Neural progenitor cell (in vitro differentiated cells): ENCODE results near the gene AVPR1B. TPM values are rescaled to one million over a fixed set of nuclear protein-coding genes. Genes with fewer than 3 reads are reported as not detected.

ENCODE experiments used
- DNase-seq: peaks from one replicate; pipeline ENCODE4 v3.0.0-alpha.2; 2016; ENCODE audit warnings: low spot score
- H2AFZ ChIP-seq: fragments of 200-600 bp; sonication (generic); replicated peaks from 2 replicates; pipeline ENCODE4 v1.6.1; 2016; ENCODE audit warnings: antibody characterized with exemption
- H3F3A ChIP-seq: fragments of 200-600 bp; sonication (generic); 2 replicates; pipeline ENCODE4 v1.6.1; 2016; ENCODE audit warnings: antibody characterized with exemption, low read depth
- H3K27ac ChIP-seq: fragments of 200-600 bp; sonication (generic); 2 replicates; pipeline ENCODE4 v1.5.1; 2016; ENCODE audit warnings: mild to moderate bottlenecking
- H3K27me3 ChIP-seq: fragments of 200-600 bp; sonication (generic); 2 replicates; pipeline ENCODE4 v1.6.1; 2016; ENCODE audit warnings: mild to moderate bottlenecking, moderate library complexity
- H3K36me3 ChIP-seq: fragments of 200-600 bp; sonication (generic); 2 replicates; pipeline ENCODE4 v1.5.1; 2016
- H3K4me1 ChIP-seq: fragments of 200-600 bp; sonication (generic); 2 replicates; pipeline ENCODE4 v1.6.1; 2016; ENCODE audit warnings: mixed run types
- H3K4me2 ChIP-seq: fragments of 200-600 bp; sonication (generic); 2 replicates; pipeline ENCODE4 v1.6.1; 2016
- H3K4me3 ChIP-seq: fragments of 200-600 bp; sonication (generic); 2 replicates; pipeline ENCODE4 v1.5.1; 2016
- H3K79me2 ChIP-seq: fragments of 200-600 bp; sonication (generic); 2 replicates; pipeline ENCODE4 v1.6.1; 2016; ENCODE audit warnings: low read depth
- H3K9ac ChIP-seq: fragments of 200-600 bp; sonication (generic); 2 replicates; pipeline ENCODE4 v1.6.1; 2016
- H3K9me3 ChIP-seq: fragments of 200-600 bp; sonication (generic); 2 replicates; pipeline ENCODE4 v1.5.1; 2016; ENCODE audit warnings: low read depth
- H4K20me1 ChIP-seq: fragments of 200-600 bp; sonication (generic); 2 replicates; pipeline ENCODE4 v1.6.1; 2016; ENCODE audit warnings: low read depth
- H3K27ac Mint-ChIP-seq: 3 replicates; pipeline ENCODE4 v1.8.0; 2021; ENCODE audit warnings: mixed read lengths
- H3K27me3 Mint-ChIP-seq: 2 replicates; pipeline ENCODE4 v1.8.0; 2022; ENCODE audit warnings: low read depth, mild to moderate bottlenecking, inconsistent platforms, moderate library complexity, mixed read lengths; ENCODE audit not compliant: insufficient read depth
- H3K36me3 Mint-ChIP-seq: 3 replicates; pipeline ENCODE4 v1.8.0; 2021; ENCODE audit warnings: mixed read lengths
- H3K4me1 Mint-ChIP-seq: 3 replicates; pipeline ENCODE4 v1.8.0; 2021; ENCODE audit warnings: mixed read lengths
- H3K4me3 Mint-ChIP-seq: 3 replicates; pipeline ENCODE4 v1.8.0; 2021; ENCODE audit warnings: mild to moderate bottlenecking, moderate library complexity, mixed read lengths
- H3K9me3 Mint-ChIP-seq: 3 replicates; pipeline ENCODE4 v1.8.0; 2020; ENCODE audit warnings: mixed read lengths
- CTCF ChIP-seq: fragments of 200-600 bp; sonication (generic); IDR thresholded peaks from 2 replicates; pipeline ENCODE4 v1.5.1; 2017; ENCODE audit warnings: antibody characterized with exemption, mild to moderate bottlenecking
- EZH2 ChIP-seq: fragments of 200-600 bp; sonication (generic); IDR thresholded peaks from 2 replicates; pipeline ENCODE4 v1.6.1; 2017; ENCODE audit warnings: antibody characterized with exemption, mild to moderate bottlenecking, moderate library complexity
- EZH2phosphoT487 ChIP-seq: fragments of 200-600 bp; sonication (generic); IDR thresholded peaks from 2 replicates; pipeline ENCODE4 v1.6.1; 2017; ENCODE audit warnings: antibody characterized with exemption
- total RNA-seq: library from RNA; depleted of rRNA; stranded (reverse); fragments of >200 nt; gene quantifications from 2 replicates; pipeline ENCODE4 v1.2.3, GENCODE V29; 2015; ENCODE audit warnings: low replicate concordance

The AVPR1B gene
- total RNA-seq, 1 donor from 2014 or later = not detected

GRCh38 chr1:206107168-206107544, 10.0 kb downstream of the AVPR1B start:
- Mint-ChIP-seq H3K4me1 (peaks cover 17% of the 10 kb centered on the region), H3K36me3 (no peaks in the 10 kb centered on the region), H3K27ac (no peak overlapping the region), H3K4me3 (no peak overlapping the region), H3K9me3 (no peaks in the 10 kb centered on the region), H3K27me3 (peaks cover 18% of the 10 kb centered on the region)
- Histone ChIP-seq H3K27me3 (no peaks in the 10 kb centered on the region), H3K27ac (no peak overlapping the region), H3K79me2 (no peaks in the 10 kb centered on the region), H2AFZ (no peak overlapping the region), H3K36me3 (no peaks in the 10 kb centered on the region), H3K4me3 (no peak overlapping the region), H3K9me3 (no peaks in the 10 kb centered on the region), H3K4me1 (no peaks in the 10 kb centered on the region), H3K4me2 (no peak overlapping the region), H4K20me1 (no peaks in the 10 kb centered on the region), H3K9ac (no peak overlapping the region), H3F3A (no peaks in the 10 kb centered on the region)
- DNase-seq = no peak
- no peak for TF ChIP-seq EZH2phosphoT487

DNA sequence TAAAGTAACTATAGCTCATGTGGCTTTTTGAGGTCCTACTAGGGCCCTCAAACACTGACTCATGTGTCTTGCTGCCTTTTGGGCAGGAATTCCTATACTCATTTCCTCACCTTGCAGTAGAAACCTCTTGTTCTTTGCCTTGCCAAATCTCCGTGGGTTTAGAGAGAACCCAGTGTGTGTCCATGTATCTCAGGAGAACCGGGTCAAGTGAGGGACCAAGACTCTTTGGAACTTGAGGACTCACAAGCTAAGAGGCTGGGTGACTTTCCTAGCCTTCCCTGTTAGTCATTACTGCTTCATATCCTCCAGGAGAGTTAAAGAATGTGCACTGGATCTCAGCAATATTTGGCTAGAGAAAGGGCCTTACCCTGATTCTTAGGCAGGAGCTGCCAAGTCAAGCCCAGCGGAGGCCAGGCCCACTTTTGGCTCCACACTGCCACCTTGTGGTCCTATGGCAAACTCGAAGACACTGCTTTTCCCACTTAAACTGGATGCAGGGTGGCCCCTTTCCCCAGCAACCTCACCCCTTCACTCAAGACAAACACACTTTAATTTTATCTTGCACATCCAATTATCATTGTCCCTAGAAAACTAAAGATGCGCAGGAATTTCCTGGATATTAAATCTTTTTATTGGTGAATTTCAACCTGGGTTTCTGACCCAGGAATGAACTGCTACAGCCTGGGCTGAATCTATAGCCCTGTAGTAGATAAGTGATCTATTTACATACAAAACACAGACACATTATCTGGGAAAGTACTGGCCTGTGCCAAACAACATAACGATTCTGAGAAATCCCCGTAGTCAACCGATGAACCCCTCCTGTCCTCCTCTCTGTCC, 10.6 kb downstream of the AVPR1B start:
- Histone ChIP-seq H3K9me3 (no peaks in the 10 kb centered on the region), H2AFZ (peak overlapping the region; percentile 62), H3K27me3 (no peaks in the 10 kb centered on the region), H4K20me1 (no peaks in the 10 kb centered on the region), H3K4me2 (no peak overlapping the region), H3K4me3 (no peak overlapping the region), H3K9ac (no peak overlapping the region), H3K79me2 (no peaks in the 10 kb centered on the region), H3K4me1 (no peaks in the 10 kb centered on the region), H3K27ac (no peak overlapping the region), H3F3A (no peaks in the 10 kb centered on the region), H3K36me3 (no peaks in the 10 kb centered on the region)
- peaks cover 18% of the 10 kb centered on the region for H3K27me3 Mint-ChIP-seq
- H3K4me1 Mint-ChIP-seq = peaks cover 17% of the 10 kb centered on the region
- DNase-seq = peak; percentile 84
- no peak overlapping the region for H3K4me3 Mint-ChIP-seq
- no peak overlapping the region for H3K27ac Mint-ChIP-seq
- TF ChIP-seq EZH2 (no peak), CTCF (peak; percentile 94)
- H3K36me3 Mint-ChIP-seq = no peaks in the 10 kb centered on the region
- no peaks in the 10 kb centered on the region for H3K9me3 Mint-ChIP-seq

DNA sequence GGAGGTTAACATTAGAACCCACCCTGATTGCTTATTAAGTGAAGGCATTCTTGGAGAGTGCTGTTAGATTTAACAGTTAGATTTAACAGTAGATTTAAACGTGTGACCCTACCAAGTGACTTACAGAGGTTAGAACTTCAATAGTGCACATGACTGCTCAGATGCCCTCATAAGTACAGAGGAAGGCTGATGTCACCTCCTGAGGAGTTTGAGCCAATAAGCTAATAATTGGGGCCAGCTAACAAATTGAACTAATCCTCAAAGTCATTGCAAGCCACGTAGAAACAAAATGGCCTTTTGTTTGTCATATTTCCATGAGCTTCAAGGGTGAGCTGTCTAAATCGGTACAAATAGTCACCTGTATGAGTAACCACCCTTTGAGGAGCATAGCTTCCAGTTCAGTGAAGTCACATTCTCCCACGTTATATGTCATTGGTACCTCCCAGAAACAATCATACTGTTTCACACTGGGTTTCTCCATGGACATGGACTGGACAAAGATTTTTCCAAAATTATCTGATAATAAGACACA, 11.7 kb downstream of the AVPR1B start:
- no peak for DNase-seq
- no peaks in the 10 kb centered on the region for H3K4me1 ChIP-seq
- Mint-ChIP-seq H3K27me3 (peaks cover 13% of the 10 kb centered on the region), H3K9me3 (no peaks in the 10 kb centered on the region), H3K4me3 (no peak overlapping the region), H3K4me1 (peaks cover 17% of the 10 kb centered on the region), H3K36me3 (no peaks in the 10 kb centered on the region), H3K27ac (no peak overlapping the region)
- H3K4me3 ChIP-seq = no peak overlapping the region
- no peak overlapping the region for H3K4me2 ChIP-seq
- H3K79me2 ChIP-seq = no peaks in the 10 kb centered on the region
- H3K9ac ChIP-seq = no peak overlapping the region
- H3K27me3 ChIP-seq = no peaks in the 10 kb centered on the region
- H3K36me3 ChIP-seq = no peaks in the 10 kb centered on the region
- H4K20me1 ChIP-seq = no peaks in the 10 kb centered on the region
- H2AFZ ChIP-seq = no peak overlapping the region
- no peaks in the 10 kb centered on the region for H3F3A ChIP-seq
- no peaks in the 10 kb centered on the region for H3K9me3 ChIP-seq
- no peak overlapping the region for H3K27ac ChIP-seq
- no peak for TF ChIP-seq EZH2
- no peak for TF ChIP-seq EZH2phosphoT487
- no peak for TF ChIP-seq CTCF

GRCh38 chr1:206103979-206104378, 13.2 kb downstream of the AVPR1B start:
- Histone ChIP-seq H4K20me1 (no peaks in the 10 kb centered on the region), H3K27ac (no peak overlapping the region), H3K4me3 (no peak overlapping the region), H3K36me3 (no peaks in the 10 kb centered on the region), H3K9me3 (no peaks in the 10 kb centered on the region), H3K9ac (no peak overlapping the region), H3K4me1 (no peaks in the 10 kb centered on the region), H3F3A (no peaks in the 10 kb centered on the region), H3K79me2 (no peaks in the 10 kb centered on the region), H2AFZ (no peak overlapping the region), H3K4me2 (no peak overlapping the region), H3K27me3 (no peaks in the 10 kb centered on the region)
- no peak for DNase-seq
- Mint-ChIP-seq H3K4me1 (peaks cover 17% of the 10 kb centered on the region), H3K9me3 (no peaks in the 10 kb centered on the region), H3K27me3 (peaks cover 9% of the 10 kb centered on the region), H3K4me3 (no peak overlapping the region), H3K36me3 (no peaks in the 10 kb centered on the region), H3K27ac (no peak overlapping the region)
- TF ChIP-seq CTCF = no peak
